ENCODE results near the gene SLC9B1.

- TF ChIP-seq CTCF (IDR thresholded peaks at IDR 0.05) (no peak), POLR2A (IDR thresholded peaks at IDR 0.05) (no peak)
These were observed 17.0 kb downstream of the SLC9B1 start for GRCh38 chr4:103002551-103002950.

All from body of pancreas (tissue), 4 donors.